WTC11 (cell line): ENCODE measurements around the gene PNMA8C.

Experiments used
- ELF4 ChIP-seq: sonication (generic); formaldehyde crosslinking; IDR thresholded peaks from 2 replicates; pipeline ENCODE4 v1.8.1; 2022; ENCODE audit warnings: low read depth, mild to moderate bottlenecking, moderate library complexity, missing genetic modification reagents
- FOXJ3 ChIP-seq: sonication (generic); formaldehyde crosslinking; IDR thresholded peaks from 2 replicates; pipeline ENCODE4 v1.9.0; 2021; ENCODE audit warnings: missing genetic modification reagents, mild to moderate bottlenecking, borderline replicate concordance
- JUN ChIP-seq: sonication (generic); formaldehyde crosslinking; IDR thresholded peaks from 2 replicates; pipeline ENCODE4 v1.8.0; 2023; ENCODE audit warnings: mild to moderate bottlenecking, missing genetic modification reagents
- ZNF232 ChIP-seq: sonication (generic); formaldehyde crosslinking; IDR thresholded peaks from 2 replicates; pipeline ENCODE4 v1.8.0; 2022; ENCODE audit warnings: mild to moderate bottlenecking, missing genetic modification reagents
- TF ChIP-seq, protein P1 (sequence below): fragments of 200-600 bp; IDR thresholded peaks from 2 replicates; pipeline ENCODE4 v1.8.0; 2022; ENCODE audit warnings: antibody characterized with exemption
- TF ChIP-seq, protein P2 (sequence below): sonication (generic); formaldehyde crosslinking; IDR thresholded peaks from 2 replicates; pipeline ENCODE4 v1.8.1; 2022; ENCODE audit warnings: low read depth, missing genetic modification reagents, borderline replicate concordance
- TF ChIP-seq, protein P3 (sequence below): sonication (generic); formaldehyde crosslinking; IDR thresholded peaks from 2 replicates; pipeline ENCODE4 v1.8.1; 2023; ENCODE audit warnings: mild to moderate bottlenecking, missing genetic modification reagents, borderline replicate concordance
- TF ChIP-seq, protein P4 (sequence below): sonication (generic); formaldehyde crosslinking; conservative IDR thresholded peaks from 2 replicates; pipeline ENCODE4 v1.8.1; 2023; ENCODE audit warnings: mild to moderate bottlenecking, low read depth, missing genetic modification reagents, moderate library complexity
- TF ChIP-seq, protein P5 (sequence below): sonication (generic); formaldehyde crosslinking; IDR thresholded peaks from 2 replicates; pipeline ENCODE4 v1.8.0; 2022; ENCODE audit warnings: mild to moderate bottlenecking, missing genetic modification reagents
- TF ChIP-seq, protein P6 (sequence below): sonication (generic); formaldehyde crosslinking; IDR thresholded peaks from 2 replicates; pipeline ENCODE4 v1.8.1; 2023; ENCODE audit warnings: mild to moderate bottlenecking, missing genetic modification reagents, moderate library complexity
- TF ChIP-seq, protein P7 (sequence below): sonication (generic); formaldehyde crosslinking; IDR thresholded peaks from 2 replicates; pipeline ENCODE4 v1.8.0; 2022; ENCODE audit warnings: mild to moderate bottlenecking, missing genetic modification reagents

DNA sequence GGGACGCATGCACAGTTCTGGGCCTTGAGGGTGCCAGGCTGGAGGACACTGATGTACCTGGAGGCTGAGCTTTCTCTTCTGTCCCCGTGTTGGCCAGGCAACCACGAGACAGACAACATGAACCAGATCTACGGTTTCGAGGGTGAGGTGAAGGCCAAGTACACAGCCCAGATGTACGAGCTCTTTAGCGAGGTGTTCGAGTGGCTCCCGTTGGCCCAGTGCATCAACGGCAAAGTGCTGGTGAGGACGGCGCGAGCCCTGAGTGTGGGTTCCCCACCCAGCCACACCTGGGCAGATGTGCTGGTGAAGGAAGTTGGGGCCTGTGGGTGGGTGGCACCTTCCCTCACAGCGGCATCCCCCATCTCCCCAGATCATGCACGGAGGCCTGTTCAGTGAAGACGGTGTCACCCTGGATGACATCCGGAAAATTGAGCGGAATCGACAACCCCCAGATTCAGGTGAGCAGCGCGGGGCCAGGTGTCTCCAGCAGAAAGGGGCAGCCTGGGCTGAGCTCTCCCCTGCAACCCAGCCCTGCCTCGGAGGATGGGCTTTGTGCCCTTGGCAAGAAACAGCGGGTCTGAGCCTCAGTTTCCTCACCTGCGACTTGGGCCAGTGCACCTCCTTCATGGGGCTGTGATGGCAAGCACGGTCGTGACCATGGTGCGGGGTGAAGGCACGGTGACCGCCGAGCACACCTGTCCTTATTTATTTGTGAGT, 41.6 kb downstream of the PNMA8C start:
- TF ChIP-seq, protein P1, sequence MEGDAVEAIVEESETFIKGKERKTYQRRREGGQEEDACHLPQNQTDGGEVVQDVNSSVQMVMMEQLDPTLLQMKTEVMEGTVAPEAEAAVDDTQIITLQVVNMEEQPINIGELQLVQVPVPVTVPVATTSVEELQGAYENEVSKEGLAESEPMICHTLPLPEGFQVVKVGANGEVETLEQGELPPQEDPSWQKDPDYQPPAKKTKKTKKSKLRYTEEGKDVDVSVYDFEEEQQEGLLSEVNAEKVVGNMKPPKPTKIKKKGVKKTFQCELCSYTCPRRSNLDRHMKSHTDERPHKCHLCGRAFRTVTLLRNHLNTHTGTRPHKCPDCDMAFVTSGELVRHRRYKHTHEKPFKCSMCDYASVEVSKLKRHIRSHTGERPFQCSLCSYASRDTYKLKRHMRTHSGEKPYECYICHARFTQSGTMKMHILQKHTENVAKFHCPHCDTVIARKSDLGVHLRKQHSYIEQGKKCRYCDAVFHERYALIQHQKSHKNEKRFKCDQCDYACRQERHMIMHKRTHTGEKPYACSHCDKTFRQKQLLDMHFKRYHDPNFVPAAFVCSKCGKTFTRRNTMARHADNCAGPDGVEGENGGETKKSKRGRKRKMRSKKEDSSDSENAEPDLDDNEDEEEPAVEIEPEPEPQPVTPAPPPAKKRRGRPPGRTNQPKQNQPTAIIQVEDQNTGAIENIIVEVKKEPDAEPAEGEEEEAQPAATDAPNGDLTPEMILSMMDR = no peak
- TF ChIP-seq, protein P2, sequence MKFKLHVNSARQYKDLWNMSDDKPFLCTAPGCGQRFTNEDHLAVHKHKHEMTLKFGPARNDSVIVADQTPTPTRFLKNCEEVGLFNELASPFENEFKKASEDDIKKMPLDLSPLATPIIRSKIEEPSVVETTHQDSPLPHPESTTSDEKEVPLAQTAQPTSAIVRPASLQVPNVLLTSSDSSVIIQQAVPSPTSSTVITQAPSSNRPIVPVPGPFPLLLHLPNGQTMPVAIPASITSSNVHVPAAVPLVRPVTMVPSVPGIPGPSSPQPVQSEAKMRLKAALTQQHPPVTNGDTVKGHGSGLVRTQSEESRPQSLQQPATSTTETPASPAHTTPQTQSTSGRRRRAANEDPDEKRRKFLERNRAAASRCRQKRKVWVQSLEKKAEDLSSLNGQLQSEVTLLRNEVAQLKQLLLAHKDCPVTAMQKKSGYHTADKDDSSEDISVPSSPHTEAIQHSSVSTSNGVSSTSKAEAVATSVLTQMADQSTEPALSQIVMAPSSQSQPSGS (CRISPR knock-in tag) = no peak
- TF ChIP-seq, protein P3, sequence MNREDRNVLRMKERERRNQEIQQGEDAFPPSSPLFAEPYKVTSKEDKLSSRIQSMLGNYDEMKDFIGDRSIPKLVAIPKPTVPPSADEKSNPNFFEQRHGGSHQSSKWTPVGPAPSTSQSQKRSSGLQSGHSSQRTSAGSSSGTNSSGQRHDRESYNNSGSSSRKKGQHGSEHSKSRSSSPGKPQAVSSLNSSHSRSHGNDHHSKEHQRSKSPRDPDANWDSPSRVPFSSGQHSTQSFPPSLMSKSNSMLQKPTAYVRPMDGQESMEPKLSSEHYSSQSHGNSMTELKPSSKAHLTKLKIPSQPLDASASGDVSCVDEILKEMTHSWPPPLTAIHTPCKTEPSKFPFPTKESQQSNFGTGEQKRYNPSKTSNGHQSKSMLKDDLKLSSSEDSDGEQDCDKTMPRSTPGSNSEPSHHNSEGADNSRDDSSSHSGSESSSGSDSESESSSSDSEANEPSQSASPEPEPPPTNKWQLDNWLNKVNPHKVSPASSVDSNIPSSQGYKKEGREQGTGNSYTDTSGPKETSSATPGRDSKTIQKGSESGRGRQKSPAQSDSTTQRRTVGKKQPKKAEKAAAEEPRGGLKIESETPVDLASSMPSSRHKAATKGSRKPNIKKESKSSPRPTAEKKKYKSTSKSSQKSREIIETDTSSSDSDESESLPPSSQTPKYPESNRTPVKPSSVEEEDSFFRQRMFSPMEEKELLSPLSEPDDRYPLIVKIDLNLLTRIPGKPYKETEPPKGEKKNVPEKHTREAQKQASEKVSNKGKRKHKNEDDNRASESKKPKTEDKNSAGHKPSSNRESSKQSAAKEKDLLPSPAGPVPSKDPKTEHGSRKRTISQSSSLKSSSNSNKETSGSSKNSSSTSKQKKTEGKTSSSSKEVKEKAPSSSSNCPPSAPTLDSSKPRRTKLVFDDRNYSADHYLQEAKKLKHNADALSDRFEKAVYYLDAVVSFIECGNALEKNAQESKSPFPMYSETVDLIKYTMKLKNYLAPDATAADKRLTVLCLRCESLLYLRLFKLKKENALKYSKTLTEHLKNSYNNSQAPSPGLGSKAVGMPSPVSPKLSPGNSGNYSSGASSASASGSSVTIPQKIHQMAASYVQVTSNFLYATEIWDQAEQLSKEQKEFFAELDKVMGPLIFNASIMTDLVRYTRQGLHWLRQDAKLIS (CRISPR knock-in tag) = no peak
- TF ChIP-seq, protein P4, sequence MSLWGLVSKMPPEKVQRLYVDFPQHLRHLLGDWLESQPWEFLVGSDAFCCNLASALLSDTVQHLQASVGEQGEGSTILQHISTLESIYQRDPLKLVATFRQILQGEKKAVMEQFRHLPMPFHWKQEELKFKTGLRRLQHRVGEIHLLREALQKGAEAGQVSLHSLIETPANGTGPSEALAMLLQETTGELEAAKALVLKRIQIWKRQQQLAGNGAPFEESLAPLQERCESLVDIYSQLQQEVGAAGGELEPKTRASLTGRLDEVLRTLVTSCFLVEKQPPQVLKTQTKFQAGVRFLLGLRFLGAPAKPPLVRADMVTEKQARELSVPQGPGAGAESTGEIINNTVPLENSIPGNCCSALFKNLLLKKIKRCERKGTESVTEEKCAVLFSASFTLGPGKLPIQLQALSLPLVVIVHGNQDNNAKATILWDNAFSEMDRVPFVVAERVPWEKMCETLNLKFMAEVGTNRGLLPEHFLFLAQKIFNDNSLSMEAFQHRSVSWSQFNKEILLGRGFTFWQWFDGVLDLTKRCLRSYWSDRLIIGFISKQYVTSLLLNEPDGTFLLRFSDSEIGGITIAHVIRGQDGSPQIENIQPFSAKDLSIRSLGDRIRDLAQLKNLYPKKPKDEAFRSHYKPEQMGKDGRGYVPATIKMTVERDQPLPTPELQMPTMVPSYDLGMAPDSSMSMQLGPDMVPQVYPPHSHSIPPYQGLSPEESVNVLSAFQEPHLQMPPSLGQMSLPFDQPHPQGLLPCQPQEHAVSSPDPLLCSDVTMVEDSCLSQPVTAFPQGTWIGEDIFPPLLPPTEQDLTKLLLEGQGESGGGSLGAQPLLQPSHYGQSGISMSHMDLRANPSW (CRISPR knock-in tag) = no peak
- TF ChIP-seq, protein P5, sequence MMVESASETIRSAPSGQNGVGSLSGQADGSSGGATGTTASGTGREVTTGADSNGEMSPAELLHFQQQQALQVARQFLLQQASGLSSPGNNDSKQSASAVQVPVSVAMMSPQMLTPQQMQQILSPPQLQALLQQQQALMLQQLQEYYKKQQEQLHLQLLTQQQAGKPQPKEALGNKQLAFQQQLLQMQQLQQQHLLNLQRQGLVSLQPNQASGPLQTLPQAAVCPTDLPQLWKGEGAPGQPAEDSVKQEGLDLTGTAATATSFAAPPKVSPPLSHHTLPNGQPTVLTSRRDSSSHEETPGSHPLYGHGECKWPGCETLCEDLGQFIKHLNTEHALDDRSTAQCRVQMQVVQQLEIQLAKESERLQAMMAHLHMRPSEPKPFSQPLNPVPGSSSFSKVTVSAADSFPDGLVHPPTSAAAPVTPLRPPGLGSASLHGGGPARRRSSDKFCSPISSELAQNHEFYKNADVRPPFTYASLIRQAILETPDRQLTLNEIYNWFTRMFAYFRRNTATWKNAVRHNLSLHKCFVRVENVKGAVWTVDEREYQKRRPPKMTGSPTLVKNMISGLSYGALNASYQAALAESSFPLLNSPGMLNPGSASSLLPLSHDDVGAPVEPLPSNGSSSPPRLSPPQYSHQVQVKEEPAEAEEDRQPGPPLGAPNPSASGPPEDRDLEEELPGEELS (CRISPR knock-in tag) = no peak
- TF ChIP-seq, protein P6, sequence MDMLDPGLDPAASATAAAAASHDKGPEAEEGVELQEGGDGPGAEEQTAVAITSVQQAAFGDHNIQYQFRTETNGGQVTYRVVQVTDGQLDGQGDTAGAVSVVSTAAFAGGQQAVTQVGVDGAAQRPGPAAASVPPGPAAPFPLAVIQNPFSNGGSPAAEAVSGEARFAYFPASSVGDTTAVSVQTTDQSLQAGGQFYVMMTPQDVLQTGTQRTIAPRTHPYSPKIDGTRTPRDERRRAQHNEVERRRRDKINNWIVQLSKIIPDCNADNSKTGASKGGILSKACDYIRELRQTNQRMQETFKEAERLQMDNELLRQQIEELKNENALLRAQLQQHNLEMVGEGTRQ = no peak
- TF ChIP-seq ELF4 (CRISPR knock-in tag) = no peak
- no peak for TF ChIP-seq FOXJ3 (CRISPR knock-in tag)
- TF ChIP-seq, protein P7, sequence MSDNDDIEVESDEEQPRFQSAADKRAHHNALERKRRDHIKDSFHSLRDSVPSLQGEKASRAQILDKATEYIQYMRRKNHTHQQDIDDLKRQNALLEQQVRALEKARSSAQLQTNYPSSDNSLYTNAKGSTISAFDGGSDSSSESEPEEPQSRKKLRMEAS (CRISPR knock-in tag) = no peak
- no peak for TF ChIP-seq ZNF232
- TF ChIP-seq JUN (CRISPR knock-in tag) = no peak
